IMR-90 (cell line): ENCODE measurements around the gene FOXO6.

Experiments
- CTCF ChIP-seq: conservative IDR thresholded peaks from 2 replicates; pipeline ENCODE4 v1.5.1; 2012; ENCODE audit warnings: mild to moderate bottlenecking, low read depth, low read length, improper control_type of control experiment
- POLR2A ChIP-seq: IDR thresholded peaks from 2 replicates; pipeline ENCODE4 v1.6.1; 2012; ENCODE audit warnings: mild to moderate bottlenecking, low read depth, low read length
- RAD21 ChIP-seq: IDR thresholded peaks from 2 replicates; pipeline ENCODE4 v1.6.1; 2012; ENCODE audit warnings: low read length, improper control_type of control experiment

- no peak for TF ChIP-seq RAD21
- no peak for TF ChIP-seq CTCF
- no peak for TF ChIP-seq POLR2A
Measured at GRCh38 chr1:41370756-41371420, 9.7 kb downstream of the FOXO6 start.
